Esophagus muscularis mucosa (tissue), 3 donors: ENCODE measurements around the gene ZNF750.

Experiments used
- CTCF ChIP-seq, 3 experiments: fragments of 200-600 bp in 2 of 3; fragments of 450-650 bp in 1 of 3; sonication (generic) in 2 of 3; IDR thresholded peaks; one replicate each; pipeline ENCODE4 v1.5.1; 2017 to 2019; ENCODE audit warnings: antibody characterized with exemption in 3 of 3, mild to moderate bottlenecking in 2 of 3, moderate library complexity in 1 of 3
- POLR2A ChIP-seq: fragments of 450-650 bp; IDR thresholded peaks from one replicate; pipeline ENCODE4 v1.6.1; 2017; ENCODE audit warnings: antibody characterized with exemption, moderate library complexity, mild to moderate bottlenecking, low read depth
- POLR2AphosphoS5 ChIP-seq, 2 donors: sonication (generic); formaldehyde crosslinking; IDR thresholded peaks; one replicate each; pipeline ENCODE4 v1.6.1; 2017; ENCODE audit warnings: antibody characterized with exemption in 2 of 2

GRCh38 chr17:82860606-82861392 lies 21.0 kb upstream of the ZNF750 start:
- TF ChIP-seq POLR2A (no peak), CTCF (IDR thresholded peaks at IDR 0.05) (no peak), POLR2AphosphoS5 (IDR thresholded peaks at IDR 0.05) (no peak)
